Middle frontal gyrus (tissue), 1 donor: Measurements from ENCODE around the gene RPS2.
"Not testable (repeated sequence)": the region's sequence is repeated elsewhere in the genome, so short reads cannot be mapped to it uniquely, and the experiment has no call there.

Experiments used
- DNase-seq: peaks from one replicate; pipeline ENCODE4 v3.0.0-alpha.2; 2015; ENCODE audit warnings: low spot score; ENCODE audit errors: extremely low spot score

RPS2 gene

GRCh38 chr16:1963806-1964505 is 670 bp downstream of the RPS2 start:
- DNase-seq = no peak

- not testable (repeated sequence) for DNase-seq
Measured at GRCh38 chr16:1962161-1963153, 2.2 kb downstream of the RPS2 start.

GRCh38 chr16:1961651-1962067 is 3.0 kb downstream of the RPS2 start:
- DNase-seq = no peak

GRCh38 chr16:1960665-1961630 is 3.7 kb downstream of the RPS2 start:
- DNase-seq = no peak

- peak; percentile 87 for DNase-seq
Measured at GRCh38 chr16:1959269-1960039, 5.2 kb downstream of the RPS2 start, which contains the start of gene NDUFB10. Gene NDUFB10, plus strand, starts transcription at chr16:1959538. Its CDS starts 87 bp downstream, at chr16:1959625.

- no peak for DNase-seq
Measured at GRCh38 chr16:1958715-1959268, 5.8 kb downstream of the RPS2 start.

GRCh38 chr16:1958143-1958491 is 6.5 kb downstream of the RPS2 start:
- not testable (repeated sequence) for DNase-seq

- not testable (repeated sequence) for DNase-seq
Measured at GRCh38 chr16:1957434-1958142, 7.0 kb downstream of the RPS2 start.

GRCh38 chr16:1953734-1954133 is 10.9 kb downstream of the RPS2 start:
- DNase-seq = no peak

GRCh38 chr16:1950559-1950958 is 14.1 kb downstream of the RPS2 start:
- DNase-seq = no peak

- DNase-seq = no peak
Measured at GRCh38 chr16:1950047-1950446, 14.6 kb downstream of the RPS2 start.

- no peak for DNase-seq
Measured at GRCh38 chr16:1949507-1949906, 15.1 kb downstream of the RPS2 start.

GRCh38 chr16:1947369-1947670 is 17.3 kb downstream of the RPS2 start:
- DNase-seq = no peak

- DNase-seq = no peak
Measured at GRCh38 chr16:1946495-1947368, 17.9 kb downstream of the RPS2 start.

- no peak for DNase-seq
Measured at GRCh38 chr16:1945559-1946391, 18.9 kb downstream of the RPS2 start.

- no peak for DNase-seq
Measured at GRCh38 chr16:1944612-1945199, 19.9 kb downstream of the RPS2 start.
